Measurements from ENCODE around the gene SNAI3.

SNAI3 gene

GRCh38 chr16:88694221-88695087 is 8.1 kb upstream of the SNAI3 start:
- Histone ChIP-seq H3K4me3 (ENCODE audit: low read depth, low read length) (no peak overlapping the region), H3K36me3 (ENCODE audit: control insufficient read depth in 2 of 2, insufficient read depth in 1 of 2, low read length in 2 of 2) (peaks cover 0 to 29% of the 10 kb centered on the region in 2 experiments; a peak in 2 of 3 replicates), H3K4me1 (ENCODE audit: control insufficient read depth, insufficient read depth, low read length) (no peaks in the 10 kb centered on the region), H3K9me3 (ENCODE audit: control insufficient read depth, insufficient read depth, low read depth, low read length) (no peaks in the 10 kb centered on the region), H3K27ac (ENCODE audit: extremely low read depth, low read depth, low read length) (no peak overlapping the region)
- no peak for TF ChIP-seq OSR2 (tag by site-specific recombination; IDR thresholded peaks at IDR 0.05)
- ChIA-PET POLR2A (interaction anchor here (1.1 kb wide), 1 partner anchor 124 kb away, joined by 3 read pairs; the partner anchor contains the start of gene ZC3H18), CTCF (no interaction called here)

- POLR2A ChIA-PET: interaction anchor here (1.1 kb wide), 1 partner anchor 124 kb away, joined by 3 read pairs; the partner anchor contains the start of gene ZC3H18
- Histone ChIP-seq H3K4me3 (ENCODE audit: low read depth, low read length) (no peak overlapping the region), H3K36me3 (ENCODE audit: control insufficient read depth in 2 of 2, insufficient read depth in 1 of 2, low read length in 2 of 2) (peaks cover 0 to 21% of the 10 kb centered on the region in 2 experiments; a peak in 2 of 3 replicates), H3K9me3 (ENCODE audit: control insufficient read depth, insufficient read depth, low read depth, low read length) (no peaks in the 10 kb centered on the region), H3K4me1 (ENCODE audit: control insufficient read depth, insufficient read depth, low read length) (no peaks in the 10 kb centered on the region), H3K27ac (ENCODE audit: extremely low read depth, low read depth, low read length) (no peak overlapping the region)
- CTCF ChIA-PET: no interaction called here
- TF ChIP-seq ZNF175 (tag by site-specific recombination; IDR thresholded peaks at IDR 0.05) (no peak), ZNF2 (tag by site-specific recombination; IDR thresholded peaks at IDR 0.05) (no peak), ZNF292 (tag by site-specific recombination; IDR thresholded peaks at IDR 0.05; ENCODE audit: borderline replicate concordance, low read depth) (no peak), ZNF140 (tag by site-specific recombination; IDR thresholded peaks at IDR 0.05) (no peak), ZNF529 (tag by site-specific recombination; IDR thresholded peaks at IDR 0.05; ENCODE audit: insufficient replicate concordance) (no peak), ZNF792 (tag by site-specific recombination; IDR thresholded peaks at IDR 0.05) (no peak), ZSCAN23 (tag by site-specific recombination; IDR thresholded peaks at IDR 0.05) (no peak), ZBTB20 (tag by site-specific recombination; IDR thresholded peaks at IDR 0.05) (no peak), ZSCAN16 (tag by site-specific recombination; IDR thresholded peaks at IDR 0.05) (no peak), ZNF174 (tag by site-specific recombination; IDR thresholded peaks at IDR 0.05) (no peak), PRDM4 (tag by site-specific recombination; IDR thresholded peaks at IDR 0.05) (no peak), SCRT1 (tag by site-specific recombination; IDR thresholded peaks at IDR 0.05; ENCODE audit: borderline replicate concordance) (no peak), ZNF610 (tag by site-specific recombination; IDR thresholded peaks at IDR 0.05; ENCODE audit: borderline replicate concordance) (no peak), ZNF600 (tag by site-specific recombination; IDR thresholded peaks at IDR 0.05) (no peak), ZNF791 (tag by site-specific recombination; IDR thresholded peaks at IDR 0.05) (no peak)
These were observed 7.3 kb upstream of the SNAI3 start for GRCh38 chr16:88693420-88694177.

GRCh38 chr16:88692861-88693260 is 6.6 kb upstream of the SNAI3 start:
- ChIA-PET CTCF (no interaction called here), POLR2A (interaction anchor here (0.6 kb wide), 1 partner anchor 93 kb away, joined by 4 read pairs; no protein-coding TSS in a partner anchor)
- Histone ChIP-seq H3K9me3 (ENCODE audit: control insufficient read depth, insufficient read depth, low read depth, low read length) (no peaks in the 10 kb centered on the region), H3K36me3 (ENCODE audit: control insufficient read depth in 2 of 2, insufficient read depth in 1 of 2, low read length in 2 of 2) (peaks cover 0 to 14% of the 10 kb centered on the region in 2 experiments; a peak in 1 of 3 replicates), H3K4me3 (ENCODE audit: low read depth, low read length) (no peak overlapping the region), H3K27ac (ENCODE audit: extremely low read depth, low read depth, low read length) (no peak overlapping the region), H3K4me1 (ENCODE audit: control insufficient read depth, insufficient read depth, low read length) (peaks cover 3% of the 10 kb centered on the region; the same call in 1 of the 2 replicates)
- no peak for TF ChIP-seq ZBTB20 (tag by site-specific recombination; IDR thresholded peaks at IDR 0.05)
- no peak for TF ChIP-seq SCRT2 (tag by site-specific recombination; IDR thresholded peaks at IDR 0.05)
- no peak for TF ChIP-seq ZNF37A (tag by site-specific recombination; IDR thresholded peaks at IDR 0.05)
- no peak for TF ChIP-seq KLF10 (tag by site-specific recombination; IDR thresholded peaks at IDR 0.05)
- no peak for TF ChIP-seq ZFP37 (tag by site-specific recombination; IDR thresholded peaks at IDR 0.05)
- no peak for TF ChIP-seq PATZ1 (tag by site-specific recombination; IDR thresholded peaks at IDR 0.05)
- no peak for TF ChIP-seq KLF17 (tag by site-specific recombination; IDR thresholded peaks at IDR 0.05)
- no peak for TF ChIP-seq ZNF48 (tag by site-specific recombination; IDR thresholded peaks at IDR 0.05)
- TF ChIP-seq ZNF704 (tag by site-specific recombination; IDR thresholded peaks at IDR 0.05): no peak
